Panc1 (cell line): ENCODE results near the gene SYT5. TPM values are rescaled to one million over a fixed set of nuclear protein-coding genes. Genes with fewer than 3 reads are reported as not detected.

Experiments used
- ATAC-seq: fragments of 200-7000 bp; cut with Tn5 transposase; 2 replicates; pipeline ENCODE4 v1.9.1; 2020; ENCODE audit warnings: mild to moderate bottlenecking, moderate library complexity
- BruUV-seq: library from RNA; stranded (reverse); fragments of 400-500 nt; replicated peaks from 2 replicates; lab custom pipeline; 2021; lab: Mats Ljungman, UMichigan
- CTCF ChIA-PET: fragments of 300-600 bp; sonication (Branson Sonifier 250); formaldehyde crosslinking; loops from one replicate; lab custom pipeline; 2022; ENCODE audit warnings: antibody characterized with exemption; lab: Charles Lee
- POLR2A ChIA-PET: fragments of 300-600 bp; sonication (Branson Sonifier 250); formaldehyde crosslinking; loops from one replicate; lab custom pipeline; 2022; ENCODE audit warnings: antibody characterized with exemption; lab: Charles Lee
- DNase-seq: peaks from one replicate; pipeline ENCODE4 v3.0.0-alpha.2; 2010; ENCODE audit warnings: low read depth, low spot score
- H3K27ac ChIP-seq: 2 replicates; pipeline ENCODE4 v1.5.1; 2011; ENCODE audit warnings: mild to moderate bottlenecking, low read length, inconsistent platforms
- H3K27me3 ChIP-seq: fragments of 200-500 bp; sonication (Bioruptor generic); 2 replicates; pipeline ENCODE4 v1.6.0; 2014; ENCODE audit warnings: low read length, inconsistent platforms; ENCODE audit not compliant: control insufficient read depth, insufficient read depth
- H3K36me3 ChIP-seq: fragments of 200-500 bp; sonication (Bioruptor generic); 2 replicates; pipeline ENCODE4 v1.5.1; 2014; ENCODE audit warnings: inconsistent platforms, mild to moderate bottlenecking, low read length, moderate library complexity; ENCODE audit not compliant: control insufficient read depth, insufficient read depth
- H3K4me1 ChIP-seq: 2 replicates; pipeline ENCODE4 v1.5.1; 2011; ENCODE audit warnings: inconsistent platforms, mild to moderate bottlenecking, low read length, moderate library complexity; ENCODE audit not compliant: control insufficient read depth, insufficient read depth
- H3K4me3 ChIP-seq, 2 experiments: 2 replicates each; pipeline ENCODE4 v1.5.1; 2011 to 2012; ENCODE audit warnings: low read depth in 2 of 2, low read length in 2 of 2, mild to moderate bottlenecking in 2 of 2, inconsistent platforms in 1 of 2, moderate library complexity in 1 of 2
- H3K9me3 ChIP-seq: fragments of 200-500 bp; sonication (Bioruptor generic); 2 replicates; pipeline ENCODE4 v1.5.1; 2014; ENCODE audit warnings: low read depth, mild to moderate bottlenecking, inconsistent platforms, low read length, moderate library complexity; ENCODE audit not compliant: control insufficient read depth, insufficient read depth
- POLR2AphosphoS5 ChIP-seq: IDR thresholded peaks from 2 replicates; pipeline ENCODE4 v1.6.1; 2012; ENCODE audit warnings: mild to moderate bottlenecking, low read depth, low read length, moderate library complexity
- SIN3A ChIP-seq: IDR thresholded peaks from 2 replicates; pipeline ENCODE4 v1.6.1; 2012; ENCODE audit warnings: low read depth, mild to moderate bottlenecking, low read length, moderate library complexity, borderline replicate concordance; ENCODE audit not compliant: insufficient read depth
- TCF7L2 ChIP-seq: IDR thresholded peaks from 2 replicates; pipeline ENCODE4 v1.6.1; 2011; ENCODE audit warnings: mild to moderate bottlenecking, low read depth, low read length, inconsistent platforms
- in situ Hi-C: cut with HindIII; loops from 2 replicates; pipeline ENCODE4 v1.10.0; 2016; ENCODE audit warnings: low sequenced_read_pairs, low pct_unique_long_range_greater_than_20kb
- intact Hi-C: fragments of 100-400 bp; cut with micrococcal nuclease; formaldehyde crosslinking; loops from one replicate; pipeline ENCODE4 v1.10.0; 2022; ENCODE audit not compliant: unreplicated experiment
- total RNA-seq: library from RNA; stranded (reverse); gene quantifications from one replicate; pipeline ENCODE4 v1.2.1, GENCODE V29; 2021; ENCODE audit not compliant: unreplicated experiment
- TF ChIP-seq, protein P1 (sequence below), 2 experiments: IDR thresholded peaks; 2 replicates each; pipeline ENCODE4 v1.6.1; 2011 to 2012; ENCODE audit warnings: low read depth in 2 of 2, control low read depth in 1 of 2, low read length in 1 of 2, mild to moderate bottlenecking in 1 of 2, moderate library complexity in 1 of 2; ENCODE audit not compliant: insufficient read depth in 1 of 2
- TF ChIP-seq, protein P2 (sequence below): fragments of 450-650 bp; IDR thresholded peaks from 2 replicates; pipeline ENCODE4 v1.5.1; 2017; ENCODE audit warnings: mild to moderate bottlenecking

SYT5 gene
- total RNA-seq, 1 experiment from 2014 or later = 3.2 TPM

DNA sequence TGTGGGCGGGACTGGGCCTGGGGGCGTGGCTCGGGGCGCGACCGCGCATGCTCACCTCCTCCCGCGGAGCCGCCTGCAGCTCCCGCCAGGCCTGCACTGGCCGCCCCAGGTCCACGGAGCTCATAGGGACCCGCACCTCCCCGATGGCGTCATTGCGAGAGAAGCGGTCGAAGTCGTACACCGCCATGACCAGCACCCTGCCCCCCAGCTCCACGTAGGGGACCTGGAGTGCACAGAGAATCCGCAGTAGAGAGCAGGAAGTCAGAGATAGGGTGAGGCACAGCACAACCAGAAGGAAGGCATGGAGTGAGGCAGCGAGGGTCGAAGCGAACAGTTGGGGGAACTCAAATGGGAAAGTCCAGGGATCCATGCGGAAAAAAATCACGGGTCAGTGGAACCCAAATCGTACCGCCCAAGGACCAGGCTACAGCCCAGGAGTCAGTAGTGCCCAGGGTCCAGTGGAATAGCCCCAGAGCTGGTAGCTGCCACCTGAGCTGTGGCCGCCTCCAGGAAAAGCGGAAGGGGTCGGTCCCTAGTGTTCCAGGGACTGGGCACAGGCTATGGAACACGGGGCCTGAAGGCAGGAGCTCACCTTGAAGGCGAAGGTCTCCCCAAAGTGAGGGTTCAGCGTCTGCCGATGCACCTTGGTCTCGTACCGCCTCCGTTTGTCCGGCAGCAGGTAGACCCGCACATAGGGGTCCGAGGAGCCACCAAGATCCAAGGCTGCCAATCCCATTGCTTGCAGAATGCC lies 4.8 kb downstream of the SYT5 start:
- peaks cover 8% of the 10 kb centered on the region; the same call in 1 of the 2 replicates for H3K4me1 ChIP-seq
- no peaks in the 10 kb centered on the region for H3K36me3 ChIP-seq
- BruUV-seq = no TSS peak
- no peaks in the 10 kb centered on the region for H3K27me3 ChIP-seq
- POLR2A ChIA-PET = interaction anchor here (0.5 to 0.7 kb wide), 2 partner anchors 19 to 34 kb away, joined by 3 read pairs; no protein-coding TSS in a partner anchor
- no peak overlapping the region for H3K4me3 ChIP-seq
- CTCF ChIA-PET = interaction anchor here (0.5 to 0.6 kb wide), 4 partner anchors 9 to 243 kb away, joined by 3 read pairs; no protein-coding TSS in a partner anchor
- no peaks in the 10 kb centered on the region for H3K9me3 ChIP-seq
- in situ Hi-C loops = no loop called here
- H3K27ac ChIP-seq = no peak overlapping the region
- DNase-seq (no peak), ATAC-seq (no peak)
- TF ChIP-seq POLR2AphosphoS5 (no peak), TCF7L2 (no peak), SIN3A (no peak)
- TF ChIP-seq, protein P1, sequence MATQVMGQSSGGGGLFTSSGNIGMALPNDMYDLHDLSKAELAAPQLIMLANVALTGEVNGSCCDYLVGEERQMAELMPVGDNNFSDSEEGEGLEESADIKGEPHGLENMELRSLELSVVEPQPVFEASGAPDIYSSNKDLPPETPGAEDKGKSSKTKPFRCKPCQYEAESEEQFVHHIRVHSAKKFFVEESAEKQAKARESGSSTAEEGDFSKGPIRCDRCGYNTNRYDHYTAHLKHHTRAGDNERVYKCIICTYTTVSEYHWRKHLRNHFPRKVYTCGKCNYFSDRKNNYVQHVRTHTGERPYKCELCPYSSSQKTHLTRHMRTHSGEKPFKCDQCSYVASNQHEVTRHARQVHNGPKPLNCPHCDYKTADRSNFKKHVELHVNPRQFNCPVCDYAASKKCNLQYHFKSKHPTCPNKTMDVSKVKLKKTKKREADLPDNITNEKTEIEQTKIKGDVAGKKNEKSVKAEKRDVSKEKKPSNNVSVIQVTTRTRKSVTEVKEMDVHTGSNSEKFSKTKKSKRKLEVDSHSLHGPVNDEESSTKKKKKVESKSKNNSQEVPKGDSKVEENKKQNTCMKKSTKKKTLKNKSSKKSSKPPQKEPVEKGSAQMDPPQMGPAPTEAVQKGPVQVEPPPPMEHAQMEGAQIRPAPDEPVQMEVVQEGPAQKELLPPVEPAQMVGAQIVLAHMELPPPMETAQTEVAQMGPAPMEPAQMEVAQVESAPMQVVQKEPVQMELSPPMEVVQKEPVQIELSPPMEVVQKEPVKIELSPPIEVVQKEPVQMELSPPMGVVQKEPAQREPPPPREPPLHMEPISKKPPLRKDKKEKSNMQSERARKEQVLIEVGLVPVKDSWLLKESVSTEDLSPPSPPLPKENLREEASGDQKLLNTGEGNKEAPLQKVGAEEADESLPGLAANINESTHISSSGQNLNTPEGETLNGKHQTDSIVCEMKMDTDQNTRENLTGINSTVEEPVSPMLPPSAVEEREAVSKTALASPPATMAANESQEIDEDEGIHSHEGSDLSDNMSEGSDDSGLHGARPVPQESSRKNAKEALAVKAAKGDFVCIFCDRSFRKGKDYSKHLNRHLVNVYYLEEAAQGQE (IDR thresholded peaks at IDR 0.05; ENCODE audit: insufficient read depth in 1 of 2, low read depth in 2 of 2, low read length in 1 of 2) = no peak
- TF ChIP-seq, protein P2, sequence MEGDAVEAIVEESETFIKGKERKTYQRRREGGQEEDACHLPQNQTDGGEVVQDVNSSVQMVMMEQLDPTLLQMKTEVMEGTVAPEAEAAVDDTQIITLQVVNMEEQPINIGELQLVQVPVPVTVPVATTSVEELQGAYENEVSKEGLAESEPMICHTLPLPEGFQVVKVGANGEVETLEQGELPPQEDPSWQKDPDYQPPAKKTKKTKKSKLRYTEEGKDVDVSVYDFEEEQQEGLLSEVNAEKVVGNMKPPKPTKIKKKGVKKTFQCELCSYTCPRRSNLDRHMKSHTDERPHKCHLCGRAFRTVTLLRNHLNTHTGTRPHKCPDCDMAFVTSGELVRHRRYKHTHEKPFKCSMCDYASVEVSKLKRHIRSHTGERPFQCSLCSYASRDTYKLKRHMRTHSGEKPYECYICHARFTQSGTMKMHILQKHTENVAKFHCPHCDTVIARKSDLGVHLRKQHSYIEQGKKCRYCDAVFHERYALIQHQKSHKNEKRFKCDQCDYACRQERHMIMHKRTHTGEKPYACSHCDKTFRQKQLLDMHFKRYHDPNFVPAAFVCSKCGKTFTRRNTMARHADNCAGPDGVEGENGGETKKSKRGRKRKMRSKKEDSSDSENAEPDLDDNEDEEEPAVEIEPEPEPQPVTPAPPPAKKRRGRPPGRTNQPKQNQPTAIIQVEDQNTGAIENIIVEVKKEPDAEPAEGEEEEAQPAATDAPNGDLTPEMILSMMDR = no peak
- intact Hi-C loops = no loop called here

DNA sequence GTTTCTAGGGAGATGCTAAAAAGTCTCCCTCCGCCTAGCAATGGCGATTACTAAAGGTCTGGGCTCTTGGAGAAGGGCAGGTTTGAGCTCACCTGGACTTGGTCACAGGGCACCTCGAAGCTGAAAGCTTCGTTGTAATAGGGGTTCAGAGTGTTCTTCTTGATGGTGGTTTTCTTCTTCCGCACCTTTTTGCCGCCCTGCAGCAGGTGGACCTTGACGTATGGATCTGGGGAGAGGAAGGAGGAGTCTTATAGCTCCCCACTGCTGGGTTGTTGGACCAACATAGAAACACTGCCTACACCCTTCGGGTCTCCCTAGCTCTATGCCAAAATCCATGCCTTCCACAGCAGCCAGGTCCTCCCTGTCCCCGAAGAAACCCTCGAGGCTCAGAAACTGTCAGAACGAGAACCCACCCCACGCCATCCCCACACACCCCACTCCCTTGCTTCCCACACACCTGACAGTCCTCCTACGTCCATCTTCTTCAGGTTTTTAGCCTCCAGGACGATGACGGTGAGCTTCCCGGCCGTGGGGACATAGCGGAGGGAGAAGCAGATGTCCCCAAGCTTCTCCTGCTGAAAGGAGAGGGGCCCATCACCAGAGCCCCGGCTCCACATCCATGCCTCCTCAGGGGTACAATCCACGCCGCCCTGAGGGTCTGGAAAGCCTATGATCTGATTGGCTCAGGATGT lies 5.5 kb downstream of the SYT5 start:
- no TSS peak for BruUV-seq

More for the DNA sequence above, 5.5 kb downstream of the SYT5 start:
- intact Hi-C loops = no loop called here
- ChIA-PET CTCF (interaction anchor here (0.5 to 0.8 kb wide), 3 partner anchors 14 to 33 kb away, joined by 3 to 8 read pairs (median 6); no protein-coding TSS in a partner anchor), POLR2A (no interaction called here)
- no peak for DNase-seq
- Histone ChIP-seq H3K9me3 (no peaks in the 10 kb centered on the region), H3K27me3 (no peaks in the 10 kb centered on the region), H3K36me3 (no peaks in the 10 kb centered on the region), H3K4me3 (peak overlapping the region; percentile 8 to 61; a peak in 2 of 4 replicates), H3K27ac (peak overlapping the region; percentile 41; the same call in 1 of the 2 replicates), H3K4me1 (peaks cover 8% of the 10 kb centered on the region; the same call in 1 of the 2 replicates)
- TF ChIP-seq TCF7L2 = no peak
- TF ChIP-seq POLR2AphosphoS5 = no peak
- TF ChIP-seq SIN3A = no peak
- TF ChIP-seq, protein P2 = no peak
- TF ChIP-seq, protein P1 (IDR thresholded peaks at IDR 0.05; ENCODE audit: insufficient read depth in 1 of 2, low read depth in 2 of 2, low read length in 1 of 2) = no peak
- no peak for ATAC-seq
- in situ Hi-C loops = no loop called here
